ENCODE measurements around the gene ADTRP.

GRCh38 chr6:11758878-11759277, 19.7 kb downstream of the ADTRP start:
- TF ChIP-seq, protein P1, sequence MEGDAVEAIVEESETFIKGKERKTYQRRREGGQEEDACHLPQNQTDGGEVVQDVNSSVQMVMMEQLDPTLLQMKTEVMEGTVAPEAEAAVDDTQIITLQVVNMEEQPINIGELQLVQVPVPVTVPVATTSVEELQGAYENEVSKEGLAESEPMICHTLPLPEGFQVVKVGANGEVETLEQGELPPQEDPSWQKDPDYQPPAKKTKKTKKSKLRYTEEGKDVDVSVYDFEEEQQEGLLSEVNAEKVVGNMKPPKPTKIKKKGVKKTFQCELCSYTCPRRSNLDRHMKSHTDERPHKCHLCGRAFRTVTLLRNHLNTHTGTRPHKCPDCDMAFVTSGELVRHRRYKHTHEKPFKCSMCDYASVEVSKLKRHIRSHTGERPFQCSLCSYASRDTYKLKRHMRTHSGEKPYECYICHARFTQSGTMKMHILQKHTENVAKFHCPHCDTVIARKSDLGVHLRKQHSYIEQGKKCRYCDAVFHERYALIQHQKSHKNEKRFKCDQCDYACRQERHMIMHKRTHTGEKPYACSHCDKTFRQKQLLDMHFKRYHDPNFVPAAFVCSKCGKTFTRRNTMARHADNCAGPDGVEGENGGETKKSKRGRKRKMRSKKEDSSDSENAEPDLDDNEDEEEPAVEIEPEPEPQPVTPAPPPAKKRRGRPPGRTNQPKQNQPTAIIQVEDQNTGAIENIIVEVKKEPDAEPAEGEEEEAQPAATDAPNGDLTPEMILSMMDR (IDR thresholded peaks at IDR 0.05): no peak
- TF ChIP-seq EP300 (IDR thresholded peaks at IDR 0.05) (no peak), POLR2AphosphoS5 (IDR thresholded peaks at IDR 0.05) (no peak)
